ENCODE measurements around the gene RAP2A. TPM values are rescaled to one million over a fixed set of nuclear protein-coding genes. Genes with fewer than 3 reads are reported as not detected.

Gene RAP2A
- total and polyA plus RNA-seq, 4 donors, result 7.5 to 46.0 (median 23.7) TPM

DNA sequence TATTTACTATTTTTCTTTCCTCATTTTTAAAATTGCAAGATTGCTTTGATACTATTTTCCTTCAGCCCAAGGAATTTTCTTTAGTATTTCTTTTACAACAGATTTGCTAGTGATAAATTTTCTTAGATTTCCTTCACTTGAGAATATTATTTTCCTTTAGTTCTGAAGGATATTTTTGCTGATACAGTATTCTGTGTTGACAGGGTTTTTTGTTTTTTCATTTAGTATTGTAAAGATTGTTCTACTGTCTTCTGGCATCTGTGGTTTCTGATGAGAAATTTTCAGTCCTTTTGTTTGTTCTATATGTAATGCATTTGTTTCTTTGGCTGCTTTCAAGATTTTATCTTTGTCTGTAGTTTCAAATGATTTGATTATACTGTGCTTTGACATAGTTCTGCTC, 20.7 kb downstream of the RAP2A start:
- Histone ChIP-seq H3K27ac (ENCODE audit: low read depth in 1 of 2, low read length in 1 of 2) (no peak overlapping the region), H3K4me1 (ENCODE audit: control insufficient read depth in 5 of 5, insufficient read depth in 5 of 5, low read length in 5 of 5) (peaks cover 0 to 10% (median under 1%) of the 10 kb centered on the region in 5 donors), H3K9ac (ENCODE audit: insufficient read depth in 1 of 2, low read length in 2 of 2) (no peak overlapping the region), H3K4me3 (no peak overlapping the region), H3K36me3 (ENCODE audit: control insufficient read depth in 4 of 4, insufficient read depth in 4 of 4, low read length in 4 of 4) (peaks cover 0 to 22% (median 7%) of the 10 kb centered on the region in 4 donors), H3K9me3 (ENCODE audit: control insufficient read depth in 4 of 4, insufficient read depth in 3 of 4, low read length in 3 of 4) (peaks cover 0 to 2% (median 0%) of the 10 kb centered on the region in 4 donors), H3K27me3 (ENCODE audit: control insufficient read depth in 3 of 3, insufficient read depth in 3 of 3, low read length in 2 of 3) (no peaks in the 10 kb centered on the region)
- TF ChIP-seq, protein P1, sequence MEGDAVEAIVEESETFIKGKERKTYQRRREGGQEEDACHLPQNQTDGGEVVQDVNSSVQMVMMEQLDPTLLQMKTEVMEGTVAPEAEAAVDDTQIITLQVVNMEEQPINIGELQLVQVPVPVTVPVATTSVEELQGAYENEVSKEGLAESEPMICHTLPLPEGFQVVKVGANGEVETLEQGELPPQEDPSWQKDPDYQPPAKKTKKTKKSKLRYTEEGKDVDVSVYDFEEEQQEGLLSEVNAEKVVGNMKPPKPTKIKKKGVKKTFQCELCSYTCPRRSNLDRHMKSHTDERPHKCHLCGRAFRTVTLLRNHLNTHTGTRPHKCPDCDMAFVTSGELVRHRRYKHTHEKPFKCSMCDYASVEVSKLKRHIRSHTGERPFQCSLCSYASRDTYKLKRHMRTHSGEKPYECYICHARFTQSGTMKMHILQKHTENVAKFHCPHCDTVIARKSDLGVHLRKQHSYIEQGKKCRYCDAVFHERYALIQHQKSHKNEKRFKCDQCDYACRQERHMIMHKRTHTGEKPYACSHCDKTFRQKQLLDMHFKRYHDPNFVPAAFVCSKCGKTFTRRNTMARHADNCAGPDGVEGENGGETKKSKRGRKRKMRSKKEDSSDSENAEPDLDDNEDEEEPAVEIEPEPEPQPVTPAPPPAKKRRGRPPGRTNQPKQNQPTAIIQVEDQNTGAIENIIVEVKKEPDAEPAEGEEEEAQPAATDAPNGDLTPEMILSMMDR (IDR thresholded peaks at IDR 0.05; ENCODE audit: control extremely low read depth, extremely low read depth), result no peak
- no peak for ATAC-seq (ENCODE audit: insufficient read depth, low FRiP score)
- no peak for DNase-seq

DNA sequence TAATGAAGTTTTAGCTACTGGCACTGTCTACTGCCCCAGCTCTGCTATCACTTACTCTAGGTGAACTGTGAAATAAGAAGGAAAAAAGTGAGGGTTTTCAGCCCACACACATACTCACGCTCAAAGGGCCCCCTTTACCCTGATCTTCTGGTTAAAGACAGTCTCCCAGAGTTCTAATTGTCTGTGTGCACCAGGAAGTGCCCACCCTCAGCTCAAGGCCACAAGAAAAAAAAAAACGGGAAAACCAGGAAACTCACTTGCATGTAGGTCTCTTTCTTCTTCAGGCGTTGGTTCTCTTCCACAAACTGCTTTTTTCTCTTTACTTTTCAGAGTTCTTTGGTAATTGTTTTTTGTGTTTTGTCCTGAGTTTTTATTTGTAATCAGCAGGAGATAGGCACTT, 22.1 kb downstream of the RAP2A start:
- H3K4me1 ChIP-seq (ENCODE audit: control insufficient read depth in 5 of 5, insufficient read depth in 5 of 5, low read length in 5 of 5), result peaks cover 0 to 17% (median 7%) of the 10 kb centered on the region in 5 donors
- TF ChIP-seq, protein P1 (IDR thresholded peaks at IDR 0.05; ENCODE audit: control extremely low read depth, extremely low read depth), result no peak
- WGBS, 2 donors, result 64 to 78% methylated on average over 3 of the region's 3 CpGs
- no peak overlapping the region for H3K4me3 ChIP-seq
- H3K36me3 ChIP-seq (ENCODE audit: control insufficient read depth in 4 of 4, insufficient read depth in 4 of 4, low read length in 4 of 4), result peaks cover 0 to 22% (median 7%) of the 10 kb centered on the region in 4 donors
- H3K27me3 ChIP-seq (ENCODE audit: control insufficient read depth in 3 of 3, insufficient read depth in 3 of 3, low read length in 2 of 3), result no peaks in the 10 kb centered on the region
- no peak for DNase-seq
- H3K27ac ChIP-seq (ENCODE audit: low read depth in 1 of 2, low read length in 1 of 2), result no peak overlapping the region
- ATAC-seq (ENCODE audit: insufficient read depth, low FRiP score), result no peak
- H3K9ac ChIP-seq (ENCODE audit: insufficient read depth in 1 of 2, low read length in 2 of 2), result no peak overlapping the region
- peaks cover 0 to 2% (median 0%) of the 10 kb centered on the region in 4 donors for H3K9me3 ChIP-seq (ENCODE audit: control insufficient read depth in 4 of 4, insufficient read depth in 3 of 4, low read length in 3 of 4)

DNA sequence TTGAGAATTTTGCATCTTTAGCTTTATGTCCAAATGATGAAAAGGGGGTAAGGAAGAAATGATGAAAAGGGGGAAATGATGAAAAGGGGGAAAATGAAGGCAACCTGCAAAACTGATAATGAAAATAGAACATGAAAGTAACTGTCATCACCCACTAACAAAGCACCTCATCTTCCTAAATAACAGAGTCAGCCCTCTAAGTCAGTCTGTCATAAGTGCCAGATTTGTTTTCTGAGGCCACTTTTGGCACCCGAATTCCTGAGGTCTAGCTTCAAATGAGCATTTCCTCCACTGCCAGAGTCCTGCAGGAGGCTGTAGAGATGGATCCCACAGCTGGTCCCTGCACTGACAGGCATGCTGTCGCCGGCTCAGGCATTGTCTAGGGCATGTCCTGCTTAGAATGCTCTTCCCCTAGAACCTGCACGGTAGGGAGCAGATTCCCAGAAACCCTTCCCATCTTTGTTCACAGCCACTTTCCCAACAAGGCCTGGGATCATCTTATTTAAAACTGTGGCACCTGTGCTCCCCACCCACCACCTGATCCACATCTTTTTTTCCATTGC, 25.3 kb downstream of the RAP2A start:
- Histone ChIP-seq H3K9ac (ENCODE audit: insufficient read depth in 1 of 2, low read length in 2 of 2) (no peak overlapping the region), H3K4me1 (ENCODE audit: control insufficient read depth in 5 of 5, insufficient read depth in 5 of 5, low read length in 5 of 5) (peaks cover 0 to 17% (median 7%) of the 10 kb centered on the region in 5 donors), H3K36me3 (ENCODE audit: control insufficient read depth in 4 of 4, insufficient read depth in 4 of 4, low read length in 4 of 4) (peaks cover 3 to 13% (median 4%) of the 10 kb centered on the region in 4 donors), H3K27ac (ENCODE audit: low read depth in 1 of 2, low read length in 1 of 2) (no peak overlapping the region), H3K4me3 (no peak overlapping the region), H3K9me3 (ENCODE audit: control insufficient read depth in 4 of 4, insufficient read depth in 3 of 4, low read length in 3 of 4) (peaks cover 0 to 1% (median 0%) of the 10 kb centered on the region in 4 donors), H3K27me3 (ENCODE audit: control insufficient read depth in 3 of 3, insufficient read depth in 3 of 3, low read length in 2 of 3) (no peaks in the 10 kb centered on the region)
- ATAC-seq (ENCODE audit: insufficient read depth, low FRiP score), result no peak
- WGBS, 2 donors, result 81 to 89% methylated on average over 4 of the region's 4 CpGs
- TF ChIP-seq, protein P1 (IDR thresholded peaks at IDR 0.05; ENCODE audit: control extremely low read depth, extremely low read depth), result no peak
- DNase-seq, result no peak
